GM12873 (cell line): ENCODE data around the gene TBRG4.

ENCODE experiments used
- CTCF ChIP-seq: IDR thresholded peaks from 2 replicates; pipeline ENCODE4 v1.5.1; 2012; ENCODE audit warnings: low read depth, mild to moderate bottlenecking, moderate library complexity, low read length, control low read depth; ENCODE audit not compliant: insufficient read depth; ENCODE audit errors: missing control alignments

TBRG4 gene

GRCh38 chr7:45053401-45053800 is 58.1 kb downstream of the TBRG4 start:
- TF ChIP-seq CTCF, result no peak

GRCh38 chr7:45052011-45052410 is 59.5 kb downstream of the TBRG4 start:
- no peak for TF ChIP-seq CTCF

GRCh38 chr7:45050198-45050597 is 61.3 kb downstream of the TBRG4 start:
- no peak for TF ChIP-seq CTCF
